Activated T-cell treated with anti-CD3 and anti-CD28 coated beads for 4 hours (primary cell): Measurements from ENCODE around the gene SPTBN5.

Experiments
- DNase-seq: peaks from one replicate; pipeline ENCODE4 v3.0.0-alpha.2; 2020

Gene SPTBN5

GRCh38 chr15:41900526-41901380, 6.9 kb upstream of the SPTBN5 start:
- no peak for DNase-seq

GRCh38 chr15:41899854-41900442, 6.1 kb upstream of the SPTBN5 start:
- DNase-seq: no peak

GRCh38 chr15:41897363-41897799, 3.5 kb upstream of the SPTBN5 start:
- DNase-seq: no peak

- no peak for DNase-seq
Measured at GRCh38 chr15:41896566-41896965, 2.7 kb upstream of the SPTBN5 start.

- DNase-seq: no peak
Measured at GRCh38 chr15:41895957-41896356, 2.1 kb upstream of the SPTBN5 start.

GRCh38 chr15:41895491-41895890, 1.6 kb upstream of the SPTBN5 start:
- no peak for DNase-seq

GRCh38 chr15:41894791-41895463, 1.1 kb upstream of the SPTBN5 start:
- peak; percentile 70 for DNase-seq

- no peak for DNase-seq
Measured at GRCh38 chr15:41894251-41894790, 468 bp upstream of the SPTBN5 start.

GRCh38 chr15:41892621-41893421, 1.0 kb downstream of the SPTBN5 start:
- DNase-seq: no peak

- DNase-seq: no peak
Measured at GRCh38 chr15:41891946-41892345, 1.9 kb downstream of the SPTBN5 start.

- no peak for DNase-seq
Measured at GRCh38 chr15:41891226-41891625, 2.6 kb downstream of the SPTBN5 start.

GRCh38 chr15:41890050-41890690, 3.7 kb downstream of the SPTBN5 start:
- DNase-seq: no peak

- DNase-seq: no peak
Measured at GRCh38 chr15:41888662-41889253, 5.1 kb downstream of the SPTBN5 start.

- no peak for DNase-seq
Measured at GRCh38 chr15:41887893-41888292, 6.0 kb downstream of the SPTBN5 start.

GRCh38 chr15:41887161-41887560, 6.7 kb downstream of the SPTBN5 start:
- DNase-seq: no peak

- no peak for DNase-seq
Measured at GRCh38 chr15:41886741-41887140, 7.1 kb downstream of the SPTBN5 start.

GRCh38 chr15:41885841-41886240, 8.0 kb downstream of the SPTBN5 start:
- DNase-seq: no peak

- DNase-seq: no peak
Measured at GRCh38 chr15:41885321-41885720, 8.5 kb downstream of the SPTBN5 start.

GRCh38 chr15:41884458-41884857, 9.4 kb downstream of the SPTBN5 start:
- DNase-seq: no peak

GRCh38 chr15:41883484-41883825, 10.4 kb downstream of the SPTBN5 start:
- DNase-seq: no peak

GRCh38 chr15:41882689-41883483, 11.0 kb downstream of the SPTBN5 start:
- DNase-seq: no peak
